HG02623 (cell line): ENCODE data around the gene CALN1.

Source experiments
- ATAC-seq: cut with Tn5 transposase; IDR thresholded peaks from one replicate; pipeline ENCODE4 v1.9.1; 2021; ENCODE audit warnings: moderate library complexity; ENCODE audit not compliant: unreplicated experiment

Gene CALN1

GRCh38 chr7:72326811-72327210 is 85.3 kb downstream of the CALN1 start:
- no peak for ATAC-seq

DNA sequence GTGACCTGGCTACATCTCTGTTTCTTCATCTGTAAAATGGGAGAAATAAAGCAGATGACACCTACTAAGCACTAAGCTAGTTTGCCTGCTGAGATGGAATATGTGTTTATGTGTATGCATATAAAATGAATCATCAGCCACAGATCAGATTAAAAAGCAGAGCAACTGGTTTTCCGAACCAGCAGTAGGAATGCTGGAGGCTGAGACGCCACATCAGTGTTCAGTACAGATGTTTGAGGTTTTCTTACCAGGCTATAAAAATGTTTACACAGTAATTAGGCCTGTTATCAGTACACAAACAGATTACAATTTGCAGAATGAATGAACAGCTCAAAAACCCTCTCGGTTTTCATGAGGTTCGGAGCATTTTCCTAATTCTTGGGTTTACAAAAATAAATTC is 85.8 kb downstream of the CALN1 start:
- ATAC-seq, result no peak

DNA sequence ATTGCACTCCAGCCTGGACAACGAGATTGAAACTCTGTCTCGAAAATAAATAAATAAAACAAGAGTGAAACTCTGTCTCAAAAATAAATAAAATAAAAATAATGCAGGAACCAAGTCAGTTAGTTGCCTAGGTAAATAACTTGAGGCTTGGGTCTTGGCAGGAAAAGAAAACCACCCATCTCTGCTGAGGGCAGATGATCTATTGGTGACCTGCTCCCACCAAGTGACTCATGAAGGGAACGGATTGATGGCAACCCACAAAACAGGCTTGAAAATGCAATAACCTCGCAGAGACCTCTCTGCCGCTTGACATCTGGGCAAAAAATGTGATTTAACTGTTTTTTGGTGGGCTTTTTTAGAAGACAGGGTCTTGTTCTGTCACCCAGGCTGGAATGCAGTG is 86.6 kb downstream of the CALN1 start:
- no peak for ATAC-seq

DNA sequence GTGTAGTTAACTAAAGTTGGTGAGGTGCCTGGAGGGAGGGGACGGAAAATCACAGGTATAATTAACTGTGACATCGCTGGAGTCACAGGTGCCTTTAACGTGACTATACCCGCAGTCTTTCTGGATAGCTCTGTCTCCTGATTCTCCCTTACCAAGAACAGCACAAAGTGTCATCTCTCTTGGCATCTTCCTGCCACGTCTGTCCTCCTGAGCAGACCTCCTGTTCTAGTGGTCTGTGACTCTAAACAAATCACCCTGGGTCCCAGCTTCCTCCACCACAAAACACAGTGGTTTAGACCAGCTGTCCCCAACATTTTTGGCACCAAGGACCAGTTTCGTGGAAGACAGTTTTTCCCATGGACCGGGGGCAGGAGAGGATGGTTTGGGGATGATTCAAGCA is 90.5 kb downstream of the CALN1 start:
- no peak for ATAC-seq

DNA sequence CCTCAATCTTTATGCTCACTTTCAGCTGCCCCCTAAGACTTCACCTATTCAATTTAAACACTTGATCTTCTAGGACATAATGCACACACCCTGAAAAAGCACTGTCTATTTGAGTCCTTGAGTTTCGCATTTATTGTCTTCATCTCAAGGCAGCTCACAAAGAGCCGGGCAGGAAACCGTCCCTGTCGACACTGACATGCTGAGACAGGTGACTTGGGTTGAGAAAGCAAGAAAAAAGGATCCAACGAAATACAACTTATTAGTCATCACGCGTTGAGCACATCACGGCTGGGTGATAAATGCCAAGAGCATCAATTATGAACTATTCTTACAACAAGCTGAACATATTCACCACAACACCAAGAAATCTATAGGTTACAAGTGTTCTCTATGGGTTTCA is 91.1 kb downstream of the CALN1 start:
- ATAC-seq, result no peak

DNA sequence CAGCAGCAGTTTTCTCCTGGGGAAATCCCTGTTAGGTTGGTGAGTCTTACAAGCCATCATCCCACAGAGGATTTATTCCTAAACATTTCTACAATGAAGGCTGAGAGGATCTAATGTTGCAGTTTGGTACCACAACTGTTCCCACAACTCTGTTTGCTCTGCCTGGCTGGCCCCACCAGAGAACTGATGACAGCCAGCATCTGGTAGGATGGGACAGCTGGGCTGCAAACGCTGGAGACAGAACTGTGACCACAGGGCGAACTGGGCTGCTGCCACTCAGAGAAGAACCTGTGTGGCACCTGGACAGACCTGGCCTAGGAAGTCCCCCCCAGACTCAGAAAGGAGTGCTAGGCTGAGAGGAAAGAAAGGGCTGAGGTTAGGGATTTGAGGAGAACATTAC is 94.8 kb downstream of the CALN1 start:
- no peak for ATAC-seq

GRCh38 chr7:72316148-72316547 is 96.0 kb downstream of the CALN1 start:
- no peak for ATAC-seq

GRCh38 chr7:72313906-72314305 is 98.2 kb downstream of the CALN1 start:
- ATAC-seq, result no peak

GRCh38 chr7:72310301-72310700 is 101.8 kb downstream of the CALN1 start:
- ATAC-seq, result no peak

DNA sequence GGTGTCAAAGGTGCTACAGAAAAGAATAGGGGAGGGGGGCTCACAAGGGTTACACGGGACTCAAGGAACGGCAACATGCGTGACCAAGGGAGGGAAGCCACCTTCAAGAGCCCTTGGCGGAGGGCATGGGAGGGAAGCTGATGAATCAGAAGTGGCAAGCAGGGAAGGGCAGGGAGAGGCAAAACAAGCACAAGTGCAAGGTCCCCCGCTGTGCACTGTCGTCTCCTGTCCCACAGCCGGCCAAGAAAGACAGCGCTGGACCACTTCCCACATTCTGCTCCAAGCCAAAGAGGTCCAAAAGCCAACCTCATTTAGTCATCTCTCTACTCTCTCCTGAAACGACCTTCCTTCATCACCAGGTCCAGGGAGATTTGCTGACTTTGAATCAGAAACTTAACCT is 102.7 kb downstream of the CALN1 start:
- ATAC-seq, result no peak

- no peak for ATAC-seq
These were observed 103.2 kb downstream of the CALN1 start for GRCh38 chr7:72308986-72309385.

- ATAC-seq, result no peak
These were observed 104.6 kb downstream of the CALN1 start for GRCh38 chr7:72307566-72307965.

- ATAC-seq, result no peak
These were observed 113.2 kb downstream of the CALN1 start for GRCh38 chr7:72298912-72299311.

DNA sequence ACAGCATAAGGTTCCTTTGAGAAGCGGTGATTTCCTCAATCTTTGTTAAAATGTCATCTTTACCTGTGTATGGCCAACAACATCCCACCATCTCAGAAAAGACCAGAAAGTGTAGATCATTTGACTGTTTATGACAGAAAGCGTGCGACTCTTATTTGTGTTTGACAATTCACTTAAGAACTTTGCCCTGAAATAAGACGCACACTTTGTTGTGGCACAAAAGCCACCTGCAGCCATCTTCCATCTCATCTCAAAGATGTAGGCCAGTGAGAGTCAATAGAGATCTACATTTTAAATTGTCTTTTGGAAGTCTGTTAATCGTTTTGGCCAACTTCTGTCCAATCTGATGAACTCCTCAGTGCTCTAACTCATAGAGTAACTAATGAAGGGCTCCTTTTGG is 114.0 kb downstream of the CALN1 start:
- no peak for ATAC-seq

- no peak for ATAC-seq
These were observed 114.5 kb downstream of the CALN1 start for GRCh38 chr7:72297636-72298035.

GRCh38 chr7:72292794-72293193 is 119.3 kb downstream of the CALN1 start:
- no peak for ATAC-seq

GRCh38 chr7:72292118-72292517 is 120.0 kb downstream of the CALN1 start:
- no peak for ATAC-seq

GRCh38 chr7:72286519-72286918 is 125.6 kb downstream of the CALN1 start:
- no peak for ATAC-seq

- no peak for ATAC-seq
These were observed 128.8 kb downstream of the CALN1 start for GRCh38 chr7:72283309-72283708.

GRCh38 chr7:72281308-72281707 is 130.8 kb downstream of the CALN1 start:
- no peak for ATAC-seq

GRCh38 chr7:72279203-72279602 is 132.9 kb downstream of the CALN1 start:
- ATAC-seq, result no peak

- no peak for ATAC-seq
These were observed 133.6 kb downstream of the CALN1 start for GRCh38 chr7:72278550-72278949.

DNA sequence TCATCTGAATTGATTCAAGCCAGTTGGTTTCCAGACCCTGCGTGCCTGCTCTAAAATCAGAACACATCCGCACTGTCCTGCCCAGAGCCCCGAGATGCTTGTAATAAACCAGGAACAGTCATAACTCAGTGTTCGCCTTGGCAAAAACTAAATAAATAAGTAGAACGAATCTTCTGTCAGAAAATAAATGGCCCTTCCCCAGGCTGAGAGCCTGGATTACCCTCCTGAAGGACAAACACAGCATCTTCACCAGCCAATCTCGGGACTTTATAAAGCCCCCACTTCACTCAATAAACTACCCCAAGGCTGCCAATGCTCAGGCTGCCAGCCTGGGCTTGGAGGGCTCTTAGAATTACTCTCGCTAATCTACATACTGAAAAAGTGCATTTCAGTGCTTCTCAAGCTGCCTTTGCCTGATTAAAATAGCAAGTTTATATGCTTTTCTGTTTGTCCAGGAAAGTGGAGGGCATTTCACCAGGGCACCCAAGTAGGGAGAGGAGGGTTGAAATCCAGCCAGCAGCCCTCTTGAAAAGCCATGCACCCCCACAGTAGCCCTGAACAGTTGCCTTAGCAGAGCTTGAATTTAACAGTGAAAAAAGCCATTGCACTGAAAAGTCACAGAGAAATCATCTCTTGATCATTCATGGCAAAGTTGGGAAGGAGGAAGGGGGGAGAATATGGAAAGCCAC is 136.6 kb downstream of the CALN1 start:
- ATAC-seq, result no peak
